ENCODE measurements around the gene BPIFB3. TPM values are rescaled to one million over a fixed set of nuclear protein-coding genes. Genes with fewer than 3 reads are reported as not detected.

The BPIFB3 gene
- total and polyA plus RNA-seq, 2 of the 13 experiments (the other 11 are each of a cell fraction or from before 2014, with no cell fraction given): 0.09 TPM; not detected in 1

DNA sequence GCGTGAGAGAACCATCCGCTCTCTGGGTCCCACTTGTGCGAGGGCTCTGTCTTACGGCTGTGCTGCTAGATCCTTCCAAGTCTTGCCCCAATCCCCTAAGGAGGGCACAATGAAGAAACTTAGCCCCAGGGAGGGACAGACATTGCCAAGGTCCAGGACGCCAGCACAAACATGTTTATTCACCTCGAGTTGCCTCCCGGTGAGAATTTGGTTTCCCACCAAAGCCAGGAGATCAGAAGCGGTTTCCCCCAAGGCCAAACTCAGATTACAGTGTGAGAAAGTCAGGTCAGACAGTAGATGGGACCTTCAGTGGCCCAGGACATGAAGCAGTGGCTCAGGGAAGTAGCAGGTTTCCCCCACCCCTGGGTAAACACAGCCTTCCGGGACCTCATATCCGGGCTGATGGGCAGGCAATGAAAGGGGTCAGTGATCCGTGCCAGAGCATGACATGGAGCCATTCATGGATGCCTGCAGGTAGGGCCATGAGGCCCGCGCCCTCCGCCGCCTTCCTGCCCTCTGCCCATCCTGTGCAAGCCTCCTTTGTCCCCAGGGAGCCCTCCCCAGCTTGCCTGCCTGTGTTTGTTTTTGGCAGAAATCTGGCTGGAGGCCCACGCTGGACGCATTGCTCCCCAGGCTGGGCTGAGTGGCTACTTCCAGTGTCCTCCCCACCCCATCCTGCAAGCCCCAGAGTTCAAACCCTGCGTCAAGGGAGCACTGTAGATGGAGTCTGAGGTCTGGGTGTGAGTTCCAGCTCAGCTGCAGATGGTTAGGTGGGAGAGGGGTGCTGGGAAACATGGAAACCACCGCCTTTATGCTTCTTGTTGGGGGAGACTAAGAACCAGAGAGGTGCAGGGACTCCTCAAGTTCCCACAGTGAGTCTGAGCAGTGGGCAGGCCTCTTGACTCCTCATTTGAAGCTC is 44.2 kb upstream of the BPIFB3 start (continued):
- peak; percentile 98 for TF ChIP-seq ZFP41 (CRISPR knock-in tag; IDR thresholded peaks at IDR 0.05; ENCODE audit: borderline replicate concordance)
- peak; percentile 49; the same call in 1 of the 2 replicates for TF ChIP-seq PAF1 (CRISPR knock-in tag; IDR thresholded peaks at IDR 0.05)
- peak; percentile 96 for TF ChIP-seq TAF15 (IDR thresholded peaks at IDR 0.05; ENCODE audit: low read depth, low read length, poor library complexity, severe bottlenecking)
- TF ChIP-seq PHB2 (IDR thresholded peaks at IDR 0.05; ENCODE audit: partially characterized antibody): no peak
- peak; percentile 36; the same call in 1 of the 2 replicates for TF ChIP-seq ZNF264 (CRISPR knock-in tag; IDR thresholded peaks at IDR 0.05)
- TF ChIP-seq, protein P1, sequence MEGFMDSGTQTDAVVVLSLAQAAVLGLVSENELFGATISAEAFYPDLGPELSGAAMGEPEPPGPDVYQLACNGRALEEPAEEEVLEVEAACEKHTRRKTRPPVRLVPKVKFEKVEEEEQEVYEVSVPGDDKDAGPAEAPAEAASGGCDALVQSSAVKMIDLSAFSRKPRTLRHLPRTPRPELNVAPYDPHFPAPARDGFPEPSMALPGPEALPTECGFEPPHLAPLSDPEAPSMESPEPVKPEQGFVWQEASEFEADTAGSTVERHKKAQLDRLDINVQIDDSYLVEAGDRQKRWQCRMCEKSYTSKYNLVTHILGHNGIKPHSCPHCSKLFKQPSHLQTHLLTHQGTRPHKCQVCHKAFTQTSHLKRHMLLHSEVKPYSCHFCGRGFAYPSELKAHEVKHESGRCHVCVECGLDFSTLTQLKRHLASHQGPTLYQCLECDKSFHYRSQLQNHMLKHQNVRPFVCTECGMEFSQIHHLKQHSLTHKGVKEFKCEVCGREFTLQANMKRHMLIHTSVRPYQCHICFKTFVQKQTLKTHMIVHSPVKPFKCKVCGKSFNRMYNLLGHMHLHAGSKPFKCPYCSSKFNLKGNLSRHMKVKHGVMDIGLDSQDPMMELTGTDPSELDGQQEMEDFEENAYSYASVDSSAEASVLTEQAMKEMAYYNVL (CRISPR knock-in tag; IDR thresholded peaks at IDR 0.05; ENCODE audit: borderline replicate concordance): peak; percentile 92; the same call in 1 of the 2 replicates
- peak; percentile 87 for TF ChIP-seq YY1 (IDR thresholded peaks at IDR 0.05; ENCODE audit: insufficient read depth, insufficient replicate concordance, low read depth, low read length)
- TF ChIP-seq, protein P2, sequence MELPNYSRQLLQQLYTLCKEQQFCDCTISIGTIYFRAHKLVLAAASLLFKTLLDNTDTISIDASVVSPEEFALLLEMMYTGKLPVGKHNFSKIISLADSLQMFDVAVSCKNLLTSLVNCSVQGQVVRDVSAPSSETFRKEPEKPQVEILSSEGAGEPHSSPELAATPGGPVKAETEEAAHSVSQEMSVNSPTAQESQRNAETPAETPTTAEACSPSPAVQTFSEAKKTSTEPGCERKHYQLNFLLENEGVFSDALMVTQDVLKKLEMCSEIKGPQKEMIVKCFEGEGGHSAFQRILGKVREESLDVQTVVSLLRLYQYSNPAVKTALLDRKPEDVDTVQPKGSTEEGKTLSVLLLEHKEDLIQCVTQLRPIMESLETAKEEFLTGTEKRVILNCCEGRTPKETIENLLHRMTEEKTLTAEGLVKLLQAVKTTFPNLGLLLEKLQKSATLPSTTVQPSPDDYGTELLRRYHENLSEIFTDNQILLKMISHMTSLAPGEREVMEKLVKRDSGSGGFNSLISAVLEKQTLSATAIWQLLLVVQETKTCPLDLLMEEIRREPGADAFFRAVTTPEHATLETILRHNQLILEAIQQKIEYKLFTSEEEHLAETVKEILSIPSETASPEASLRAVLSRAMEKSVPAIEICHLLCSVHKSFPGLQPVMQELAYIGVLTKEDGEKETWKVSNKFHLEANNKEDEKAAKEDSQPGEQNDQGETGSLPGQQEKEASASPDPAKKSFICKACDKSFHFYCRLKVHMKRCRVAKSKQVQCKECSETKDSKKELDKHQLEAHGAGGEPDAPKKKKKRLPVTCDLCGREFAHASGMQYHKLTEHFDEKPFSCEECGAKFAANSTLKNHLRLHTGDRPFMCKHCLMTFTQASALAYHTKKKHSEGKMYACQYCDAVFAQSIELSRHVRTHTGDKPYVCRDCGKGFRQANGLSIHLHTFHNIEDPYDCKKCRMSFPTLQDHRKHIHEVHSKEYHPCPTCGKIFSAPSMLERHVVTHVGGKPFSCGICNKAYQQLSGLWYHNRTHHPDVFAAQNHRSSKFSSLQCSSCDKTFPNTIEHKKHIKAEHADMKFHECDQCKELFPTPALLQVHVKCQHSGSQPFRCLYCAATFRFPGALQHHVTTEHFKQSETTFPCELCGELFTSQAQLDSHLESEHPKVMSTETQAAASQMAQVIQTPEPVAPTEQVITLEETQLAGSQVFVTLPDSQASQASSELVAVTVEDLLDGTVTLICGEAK (IDR thresholded peaks at IDR 0.05): no peak
- TF ChIP-seq, protein P2 (CRISPR knock-in tag; IDR thresholded peaks at IDR 0.05): peak; percentile 75; the same call in 1 of the 2 replicates
- TF ChIP-seq, protein P3, sequence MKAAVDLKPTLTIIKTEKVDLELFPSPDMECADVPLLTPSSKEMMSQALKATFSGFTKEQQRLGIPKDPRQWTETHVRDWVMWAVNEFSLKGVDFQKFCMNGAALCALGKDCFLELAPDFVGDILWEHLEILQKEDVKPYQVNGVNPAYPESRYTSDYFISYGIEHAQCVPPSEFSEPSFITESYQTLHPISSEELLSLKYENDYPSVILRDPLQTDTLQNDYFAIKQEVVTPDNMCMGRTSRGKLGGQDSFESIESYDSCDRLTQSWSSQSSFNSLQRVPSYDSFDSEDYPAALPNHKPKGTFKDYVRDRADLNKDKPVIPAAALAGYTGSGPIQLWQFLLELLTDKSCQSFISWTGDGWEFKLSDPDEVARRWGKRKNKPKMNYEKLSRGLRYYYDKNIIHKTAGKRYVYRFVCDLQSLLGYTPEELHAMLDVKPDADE (CRISPR knock-in tag; IDR thresholded peaks at IDR 0.05): no peak
- peak; percentile 29; the same call in 1 of the 2 replicates for TF ChIP-seq SP2 (CRISPR knock-in tag; IDR thresholded peaks at IDR 0.05)
- no peak for TF ChIP-seq ZFYVE20 (CRISPR knock-in tag; IDR thresholded peaks at IDR 0.05; ENCODE audit: borderline replicate concordance, low read depth)
- TF ChIP-seq CBX1 (IDR thresholded peaks at IDR 0.05; ENCODE audit: low read depth): no peak
- TF ChIP-seq ZNF333 (CRISPR knock-in tag; IDR thresholded peaks at IDR 0.05; ENCODE audit: borderline replicate concordance): no peak
- peak; percentile 47; the same call in 1 of the 2 replicates for TF ChIP-seq RFX3 (CRISPR knock-in tag; IDR thresholded peaks at IDR 0.05)
- no peak; the same call in 1 of the 2 replicates for TF ChIP-seq ZNF160 (CRISPR knock-in tag; IDR thresholded peaks at IDR 0.05)
